ENCODE results near the gene CSNK1G3. TPM values are rescaled to one million over a fixed set of nuclear protein-coding genes. Genes with fewer than 3 reads are reported as not detected.

CSNK1G3 gene
- total and polyA plus RNA-seq, 3 donors from 2014 or later, result 17.9 to 53.1 (median 32.1) TPM

- WGBS, 2 donors, result 91% methylated on average over 2 of the region's 2 CpGs
- no peak for DNase-seq
- H3K9me3 ChIP-seq, result no peaks in the 10 kb centered on the region
- no peaks in the 10 kb centered on the region for H3K4me1 ChIP-seq
- TF ChIP-seq CTCF (IDR thresholded peaks at IDR 0.05), result no peak
- TF ChIP-seq POLR2A (IDR thresholded peaks at IDR 0.05), result no peak
- no peaks in the 10 kb centered on the region for H3K27me3 ChIP-seq
- H3K36me3 ChIP-seq (ENCODE audit: low read depth, missing control alignments), result no peaks in the 10 kb centered on the region
- intact Hi-C loops (cut with DNase I; ENCODE audit: low total_unique reads), result no loop called here
- H3K27ac ChIP-seq, result no peak overlapping the region
- no peak overlapping the region for H3K4me3 ChIP-seq
These were observed 153.9 kb downstream of the CSNK1G3 start for GRCh38 chr5:123665822-123666371.

Other genes starting within 250 kb of the CSNK1G3 start
- gene CEP120, start 88.8 kb upstream of the CSNK1G3 start, total RNA-seq, result 10 to 100 TPM; 45.8 to 47.5 TPM
- 25.8 TPM for gene CEP120, start 88.8 kb upstream of the CSNK1G3 start, polyA plus RNA-seq (ENCODE audit: insufficient read depth, low read depth, low replicate concordance)

Data from testis (tissue), 3 donors.